HEK293 (cell line): Measurements from ENCODE around the gene ZDHHC8.

Experiments
- CTCF ChIA-PET: fragments of 350-600 bp; formaldehyde crosslinking; extraction: SDS; loops from one replicate; lab custom pipeline; 2021; ENCODE audit warnings: antibody characterized with exemption; lab: Yijun Ruan, JAX
- POLR2A ChIA-PET: fragments of 300-600 bp; formaldehyde crosslinking; extraction: SDS; loops from one replicate; lab custom pipeline; 2020; ENCODE audit warnings: antibody characterized with exemption, inconsistent platforms; lab: Yijun Ruan, JAX
- H3K27ac ChIP-seq: fragments of 200-500 bp; sonication (Bioruptor generic); 2 replicates; pipeline ENCODE4 v1.5.1; 2014; ENCODE audit warnings: low read depth, low read length, control low read depth, inconsistent platforms; ENCODE audit errors: extremely low read depth
- H3K36me3 ChIP-seq, 2 experiments: fragments of 200-500 bp in 1 of 2; sonication (Bioruptor generic) in 1 of 2; 1 replicate in 1 of 2; 2 replicates in 1 of 2; pipeline ENCODE4 v1.5.1; 2014 to 2017; ENCODE audit warnings: inconsistent platforms in 2 of 2, low read length in 2 of 2; ENCODE audit not compliant: control insufficient read depth in 2 of 2, insufficient read depth in 1 of 2
- H3K4me1 ChIP-seq: fragments of 200-500 bp; sonication (Bioruptor generic); 2 replicates; pipeline ENCODE4 v1.5.1; 2014; ENCODE audit warnings: mild to moderate bottlenecking, low read length, inconsistent platforms; ENCODE audit not compliant: control insufficient read depth, insufficient read depth
- H3K4me3 ChIP-seq: 2 replicates; pipeline ENCODE4 v1.5.1; 2011; ENCODE audit warnings: low read depth, mild to moderate bottlenecking, control low read depth, low read length, moderate library complexity
- H3K9me3 ChIP-seq: fragments of 200-500 bp; sonication (Bioruptor generic); 2 replicates; pipeline ENCODE4 v1.5.1; 2014; ENCODE audit warnings: low read depth, low read length, inconsistent platforms; ENCODE audit not compliant: control insufficient read depth, insufficient read depth
- GLIS1 ChIP-seq: fragments of 450-650 bp; formaldehyde crosslinking; IDR thresholded peaks from 2 replicates; pipeline ENCODE4 v1.5.1; 2016; ENCODE audit warnings: missing biosample characterization, missing genetic modification characterization
- OVOL3 ChIP-seq: fragments of 450-650 bp; formaldehyde crosslinking; IDR thresholded peaks from 2 replicates; pipeline ENCODE4 v1.5.1; 2016; ENCODE audit warnings: missing biosample characterization, missing genetic modification characterization
- ZBTB8A ChIP-seq: fragments of 450-650 bp; formaldehyde crosslinking; IDR thresholded peaks from 2 replicates; pipeline ENCODE4 v1.5.1; 2016; ENCODE audit warnings: missing biosample characterization, missing genetic modification characterization
- ZNF16 ChIP-seq: fragments of 450-650 bp; formaldehyde crosslinking; IDR thresholded peaks from 2 replicates; pipeline ENCODE4 v1.5.1; 2016; ENCODE audit warnings: low read depth, missing biosample characterization, missing genetic modification characterization
- ZNF37A ChIP-seq: fragments of 450-650 bp; IDR thresholded peaks from 2 replicates; pipeline ENCODE4 v1.5.1; 2018; ENCODE audit warnings: missing biosample characterization, missing genetic modification characterization
- ZNF391 ChIP-seq: fragments of 450-650 bp; formaldehyde crosslinking; IDR thresholded peaks from 2 replicates; pipeline ENCODE4 v1.5.1; 2016; ENCODE audit warnings: low read depth, missing biosample characterization, missing genetic modification characterization, borderline replicate concordance
- ZNF510 ChIP-seq: fragments of 450-650 bp; formaldehyde crosslinking; IDR thresholded peaks from 2 replicates; pipeline ENCODE4 v1.5.1; 2018; ENCODE audit warnings: mild to moderate bottlenecking, missing genetic modification characterization, missing biosample characterization; ENCODE audit not compliant: insufficient replicate concordance
- ZNF555 ChIP-seq: fragments of 450-650 bp; formaldehyde crosslinking; conservative IDR thresholded peaks from 2 replicates; pipeline ENCODE4 v1.5.1; 2017; ENCODE audit warnings: missing biosample characterization, mild to moderate bottlenecking, missing genetic modification characterization, inconsistent platforms
- TF ChIP-seq, protein P1 (sequence below): fragments of 450-650 bp; formaldehyde crosslinking; IDR thresholded peaks from 2 replicates; pipeline ENCODE4 v1.5.1; 2016; ENCODE audit warnings: missing biosample characterization, missing genetic modification characterization
- TF ChIP-seq, protein P2 (sequence below): fragments of 450-650 bp; formaldehyde crosslinking; conservative IDR thresholded peaks from 2 replicates; pipeline ENCODE4 v1.5.1; 2016; ENCODE audit warnings: low read depth, missing biosample characterization, missing genetic modification characterization
- TF ChIP-seq, protein P3 (sequence below): fragments of 450-650 bp; formaldehyde crosslinking; IDR thresholded peaks from 2 replicates; pipeline ENCODE4 v1.5.1; 2017; ENCODE audit warnings: missing biosample characterization, missing genetic modification characterization
- TF ChIP-seq, protein P4 (sequence below): fragments of 450-650 bp; formaldehyde crosslinking; IDR thresholded peaks from 2 replicates; pipeline ENCODE4 v1.5.1; 2016; ENCODE audit warnings: missing biosample characterization, missing genetic modification characterization, borderline replicate concordance

ZDHHC8 gene

DNA sequence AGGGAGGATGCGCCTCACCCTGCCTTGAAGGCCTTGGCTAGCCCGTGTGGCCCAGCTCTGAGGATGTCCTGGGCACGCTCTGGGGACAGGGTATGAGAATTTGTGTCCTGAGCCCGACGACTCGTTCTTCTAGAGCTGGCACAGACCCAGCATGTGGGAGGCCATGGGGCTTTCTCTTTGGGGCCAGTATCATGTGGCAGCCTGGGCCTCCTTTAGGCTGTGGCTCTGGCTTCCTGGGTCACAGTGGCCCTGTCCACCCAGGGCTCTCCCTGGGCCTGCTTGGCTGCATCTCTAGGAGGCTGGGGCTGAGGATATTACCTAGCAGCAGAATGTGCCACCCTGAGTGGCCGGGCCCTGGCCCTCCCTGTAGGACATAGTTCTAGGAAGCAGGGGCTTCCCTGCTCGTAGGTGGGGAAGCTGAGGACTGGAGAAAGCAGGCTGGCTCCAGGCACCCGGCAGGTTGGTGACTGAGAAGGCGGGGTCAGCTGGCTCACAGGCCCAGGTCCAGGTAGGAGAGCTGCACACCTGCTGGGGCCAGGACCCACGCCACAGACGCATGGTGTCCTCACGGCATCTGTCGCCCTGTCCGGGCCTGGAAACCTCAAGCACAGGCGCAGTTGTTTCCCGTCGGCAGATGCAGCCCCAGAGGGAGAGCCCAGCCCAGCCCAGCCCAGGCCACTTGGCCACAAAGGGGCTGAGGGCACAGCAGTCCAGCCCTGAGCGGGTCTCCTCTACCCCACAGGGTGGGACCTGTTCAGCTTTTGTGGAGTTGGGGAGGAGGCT is 12.5 kb downstream of the ZDHHC8 start:
- TF ChIP-seq ZBTB8A (tag by site-specific recombination) (no peak), OVOL3 (tag by site-specific recombination) (no peak), ZNF16 (tag by site-specific recombination) (no peak), ZNF510 (tag by site-specific recombination) (no peak), ZNF555 (tag by site-specific recombination) (no peak), ZNF37A (no peak), GLIS1 (tag by site-specific recombination) (no peak), ZNF391 (no peak)
- TF ChIP-seq, protein P1, sequence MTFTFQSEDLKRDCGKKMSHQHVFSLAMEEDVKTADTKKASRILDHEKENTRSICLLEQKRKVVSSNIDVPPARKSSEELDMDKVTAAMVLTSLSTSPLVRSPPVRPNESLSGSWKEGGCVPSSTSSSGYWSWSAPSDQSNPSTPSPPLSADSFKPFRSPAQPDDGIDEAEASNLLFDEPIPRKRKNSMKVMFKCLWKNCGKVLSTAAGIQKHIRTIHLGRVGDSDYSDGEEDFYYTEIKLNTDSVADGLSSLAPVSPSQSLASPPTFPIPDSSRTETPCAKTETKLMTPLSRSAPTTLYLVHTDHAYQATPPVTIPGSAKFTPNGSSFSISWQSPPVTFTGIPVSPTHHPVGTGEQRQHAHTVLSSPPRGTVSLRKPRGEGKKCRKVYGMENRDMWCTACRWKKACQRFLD = no peak
- TF ChIP-seq, protein P2, sequence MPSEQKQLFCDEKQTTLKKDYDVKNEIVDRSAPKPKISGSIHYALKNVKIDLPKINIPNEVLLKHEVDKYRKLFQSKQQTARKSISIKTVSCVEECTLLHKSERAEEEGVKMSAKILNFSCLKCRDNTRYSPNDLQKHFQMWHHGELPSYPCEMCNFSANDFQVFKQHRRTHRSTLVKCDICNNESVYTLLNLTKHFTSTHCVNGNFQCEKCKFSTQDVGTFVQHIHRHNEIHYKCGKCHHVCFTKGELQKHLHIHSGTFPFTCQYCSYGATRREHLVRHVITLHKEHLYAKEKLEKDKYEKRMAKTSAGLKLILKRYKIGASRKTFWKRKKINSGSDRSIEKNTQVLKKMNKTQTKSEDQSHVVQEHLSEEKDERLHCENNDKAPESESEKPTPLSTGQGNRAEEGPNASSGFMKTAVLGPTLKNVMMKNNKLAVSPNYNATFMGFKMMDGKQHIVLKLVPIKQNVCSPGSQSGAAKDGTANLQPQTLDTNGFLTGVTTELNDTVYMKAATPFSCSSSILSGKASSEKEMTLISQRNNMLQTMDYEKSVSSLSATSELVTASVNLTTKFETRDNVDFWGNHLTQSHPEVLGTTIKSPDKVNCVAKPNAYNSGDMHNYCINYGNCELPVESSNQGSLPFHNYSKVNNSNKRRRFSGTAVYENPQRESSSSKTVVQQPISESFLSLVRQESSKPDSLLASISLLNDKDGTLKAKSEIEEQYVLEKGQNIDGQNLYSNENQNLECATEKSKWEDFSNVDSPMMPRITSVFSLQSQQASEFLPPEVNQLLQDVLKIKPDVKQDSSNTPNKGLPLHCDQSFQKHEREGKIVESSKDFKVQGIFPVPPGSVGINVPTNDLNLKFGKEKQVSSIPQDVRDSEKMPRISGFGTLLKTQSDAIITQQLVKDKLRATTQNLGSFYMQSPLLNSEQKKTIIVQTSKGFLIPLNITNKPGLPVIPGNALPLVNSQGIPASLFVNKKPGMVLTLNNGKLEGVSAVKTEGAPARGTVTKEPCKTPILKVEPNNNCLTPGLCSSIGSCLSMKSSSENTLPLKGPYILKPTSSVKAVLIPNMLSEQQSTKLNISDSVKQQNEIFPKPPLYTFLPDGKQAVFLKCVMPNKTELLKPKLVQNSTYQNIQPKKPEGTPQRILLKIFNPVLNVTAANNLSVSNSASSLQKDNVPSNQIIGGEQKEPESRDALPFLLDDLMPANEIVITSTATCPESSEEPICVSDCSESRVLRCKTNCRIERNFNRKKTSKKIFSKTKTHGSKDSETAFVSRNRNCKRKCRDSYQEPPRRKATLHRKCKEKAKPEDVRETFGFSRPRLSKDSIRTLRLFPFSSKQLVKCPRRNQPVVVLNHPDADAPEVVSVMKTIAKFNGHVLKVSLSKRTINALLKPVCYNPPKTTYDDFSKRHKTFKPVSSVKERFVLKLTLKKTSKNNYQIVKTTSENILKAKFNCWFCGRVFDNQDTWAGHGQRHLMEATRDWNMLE = no peak
- TF ChIP-seq, protein P3, sequence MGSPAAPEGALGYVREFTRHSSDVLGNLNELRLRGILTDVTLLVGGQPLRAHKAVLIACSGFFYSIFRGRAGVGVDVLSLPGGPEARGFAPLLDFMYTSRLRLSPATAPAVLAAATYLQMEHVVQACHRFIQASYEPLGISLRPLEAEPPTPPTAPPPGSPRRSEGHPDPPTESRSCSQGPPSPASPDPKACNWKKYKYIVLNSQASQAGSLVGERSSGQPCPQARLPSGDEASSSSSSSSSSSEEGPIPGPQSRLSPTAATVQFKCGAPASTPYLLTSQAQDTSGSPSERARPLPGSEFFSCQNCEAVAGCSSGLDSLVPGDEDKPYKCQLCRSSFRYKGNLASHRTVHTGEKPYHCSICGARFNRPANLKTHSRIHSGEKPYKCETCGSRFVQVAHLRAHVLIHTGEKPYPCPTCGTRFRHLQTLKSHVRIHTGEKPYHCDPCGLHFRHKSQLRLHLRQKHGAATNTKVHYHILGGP = no peak
- TF ChIP-seq, protein P4, sequence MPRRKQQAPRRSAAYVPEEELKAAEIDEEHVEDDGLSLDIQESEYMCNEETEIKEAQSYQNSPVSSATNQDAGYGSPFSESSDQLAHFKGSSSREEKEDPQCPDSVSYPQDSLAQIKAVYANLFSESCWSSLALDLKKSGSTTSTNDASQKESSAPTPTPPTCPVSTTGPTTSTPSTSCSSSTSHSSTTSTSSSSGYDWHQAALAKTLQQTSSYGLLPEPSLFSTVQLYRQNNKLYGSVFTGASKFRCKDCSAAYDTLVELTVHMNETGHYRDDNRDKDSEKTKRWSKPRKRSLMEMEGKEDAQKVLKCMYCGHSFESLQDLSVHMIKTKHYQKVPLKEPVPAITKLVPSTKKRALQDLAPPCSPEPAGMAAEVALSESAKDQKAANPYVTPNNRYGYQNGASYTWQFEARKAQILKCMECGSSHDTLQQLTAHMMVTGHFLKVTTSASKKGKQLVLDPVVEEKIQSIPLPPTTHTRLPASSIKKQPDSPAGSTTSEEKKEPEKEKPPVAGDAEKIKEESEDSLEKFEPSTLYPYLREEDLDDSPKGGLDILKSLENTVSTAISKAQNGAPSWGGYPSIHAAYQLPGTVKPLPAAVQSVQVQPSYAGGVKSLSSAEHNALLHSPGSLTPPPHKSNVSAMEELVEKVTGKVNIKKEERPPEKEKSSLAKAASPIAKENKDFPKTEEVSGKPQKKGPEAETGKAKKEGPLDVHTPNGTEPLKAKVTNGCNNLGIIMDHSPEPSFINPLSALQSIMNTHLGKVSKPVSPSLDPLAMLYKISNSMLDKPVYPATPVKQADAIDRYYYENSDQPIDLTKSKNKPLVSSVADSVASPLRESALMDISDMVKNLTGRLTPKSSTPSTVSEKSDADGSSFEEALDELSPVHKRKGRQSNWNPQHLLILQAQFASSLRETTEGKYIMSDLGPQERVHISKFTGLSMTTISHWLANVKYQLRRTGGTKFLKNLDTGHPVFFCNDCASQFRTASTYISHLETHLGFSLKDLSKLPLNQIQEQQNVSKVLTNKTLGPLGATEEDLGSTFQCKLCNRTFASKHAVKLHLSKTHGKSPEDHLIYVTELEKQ (tag by site-specific recombination) = no peak
- H3K36me3 ChIP-seq = peaks cover 0 to 59% of the 10 kb centered on the region in 2 experiments; a peak in 1 of 3 replicates
- no peak overlapping the region for H3K4me3 ChIP-seq
- no peaks in the 10 kb centered on the region for H3K4me1 ChIP-seq
- no peaks in the 10 kb centered on the region for H3K9me3 ChIP-seq
- POLR2A ChIA-PET = no interaction called here
- H3K27ac ChIP-seq = no peak overlapping the region
- CTCF ChIA-PET = interaction anchor here (0.6 to 1.1 kb wide), 2 partner anchors 8 to 13 kb away, joined by 3 read pairs; no protein-coding TSS in a partner anchor
